ENCODE results near the gene IGF2BP2. TPM values are rescaled to one million over a fixed set of nuclear protein-coding genes. Genes with fewer than 3 reads are reported as not detected.

The IGF2BP2 gene
- total and polyA plus RNA-seq, 2 donors (not counting 1 experiment from before 2014, with no cell fraction given) = 0.01 TPM; not detected in 1

DNA sequence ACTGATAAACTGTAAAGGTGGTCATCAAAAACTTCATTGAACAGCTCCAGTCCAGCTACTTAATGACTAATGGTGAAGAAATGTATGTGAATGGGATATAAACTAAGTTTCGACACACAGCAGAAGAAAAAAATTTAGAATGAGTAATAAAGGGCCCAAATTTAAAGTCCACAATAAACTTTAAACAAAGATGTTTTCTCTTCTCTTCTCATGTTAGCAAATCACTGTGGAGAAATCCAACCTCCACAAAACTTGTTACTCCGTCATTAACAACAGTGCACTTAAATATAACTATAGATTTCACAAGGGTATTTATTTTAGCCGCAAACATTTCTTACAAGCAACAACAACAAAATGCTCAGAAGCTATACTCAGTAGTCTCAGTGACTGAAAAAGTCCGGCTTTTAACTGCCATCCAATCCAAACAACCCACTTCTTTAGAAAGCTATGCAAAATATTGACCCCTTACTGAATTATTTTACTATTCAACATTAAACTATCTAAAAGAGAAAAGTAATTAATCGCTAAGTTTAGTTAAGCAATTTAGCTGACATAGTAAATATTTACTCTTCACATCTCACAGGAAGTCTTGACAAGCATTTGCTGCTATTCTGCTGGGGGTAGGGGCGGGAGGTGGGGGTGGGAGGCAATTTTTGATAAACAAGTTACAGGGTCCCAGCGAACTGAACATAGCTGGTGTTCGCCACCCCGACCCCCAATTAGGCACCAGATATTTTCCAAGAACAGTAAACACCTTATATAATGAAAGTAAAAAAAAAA is 2.4 kb downstream of the IGF2BP2 start:
- TF ChIP-seq, protein P1, sequence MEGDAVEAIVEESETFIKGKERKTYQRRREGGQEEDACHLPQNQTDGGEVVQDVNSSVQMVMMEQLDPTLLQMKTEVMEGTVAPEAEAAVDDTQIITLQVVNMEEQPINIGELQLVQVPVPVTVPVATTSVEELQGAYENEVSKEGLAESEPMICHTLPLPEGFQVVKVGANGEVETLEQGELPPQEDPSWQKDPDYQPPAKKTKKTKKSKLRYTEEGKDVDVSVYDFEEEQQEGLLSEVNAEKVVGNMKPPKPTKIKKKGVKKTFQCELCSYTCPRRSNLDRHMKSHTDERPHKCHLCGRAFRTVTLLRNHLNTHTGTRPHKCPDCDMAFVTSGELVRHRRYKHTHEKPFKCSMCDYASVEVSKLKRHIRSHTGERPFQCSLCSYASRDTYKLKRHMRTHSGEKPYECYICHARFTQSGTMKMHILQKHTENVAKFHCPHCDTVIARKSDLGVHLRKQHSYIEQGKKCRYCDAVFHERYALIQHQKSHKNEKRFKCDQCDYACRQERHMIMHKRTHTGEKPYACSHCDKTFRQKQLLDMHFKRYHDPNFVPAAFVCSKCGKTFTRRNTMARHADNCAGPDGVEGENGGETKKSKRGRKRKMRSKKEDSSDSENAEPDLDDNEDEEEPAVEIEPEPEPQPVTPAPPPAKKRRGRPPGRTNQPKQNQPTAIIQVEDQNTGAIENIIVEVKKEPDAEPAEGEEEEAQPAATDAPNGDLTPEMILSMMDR (IDR thresholded peaks at IDR 0.05) = no peak
- no peak for TF ChIP-seq EZH2 (IDR thresholded peaks at IDR 0.05; ENCODE audit: borderline replicate concordance, insufficient read depth, low read depth, low read length, poor library complexity, severe bottlenecking)
- 42% methylated on average over 2 of the region's 9 CpGs for WGBS (ENCODE audit: insufficient coverage)
- Histone ChIP-seq H2AFZ (ENCODE audit: insufficient read depth, low read depth, low read length, poor library complexity, severe bottlenecking) (peak overlapping the region; percentile 68), H3K27ac (ENCODE audit: low read length in 2 of 2) (no peak overlapping the region), H3K9me3 (ENCODE audit: control extremely low read depth in 1 of 3, control insufficient read depth in 2 of 3, insufficient read depth in 1 of 3, low read length in 2 of 3) (peaks cover 0 to 4% (median 0%) of the 10 kb centered on the region in 3 donors), H3K9ac (ENCODE audit: low read length) (no peak overlapping the region), H4K20me1 (ENCODE audit: control insufficient read depth, insufficient read depth, low read length, poor library complexity, severe bottlenecking) (no peaks in the 10 kb centered on the region), H3K4me2 (replicated peaks; ENCODE audit: low read depth, low read length, poor library complexity, severe bottlenecking) (peak overlapping the region; percentile 95), H3K27me3 (replicated peaks in 1 of 4; ENCODE audit: control extremely low read depth in 1 of 4, control insufficient read depth in 3 of 4, insufficient read depth in 4 of 4, low read length in 3 of 4) (peaks cover 0 to 58% (median 29%) of the 10 kb centered on the region in 4 experiments), H3K4me1 (ENCODE audit: control insufficient read depth in 2 of 2, insufficient read depth in 2 of 2, low read length in 2 of 2) (peaks cover 15 to 17% of the 10 kb centered on the region in 2 donors), H3K79me2 (ENCODE audit: control insufficient read depth, insufficient read depth, low read length) (no peaks in the 10 kb centered on the region), H3K36me3 (replicated peaks in 1 of 2; ENCODE audit: control extremely low read depth in 1 of 2, control insufficient read depth in 1 of 2, extremely low read depth in 1 of 2, insufficient read depth in 2 of 2, low read length in 1 of 2) (no peaks in the 10 kb centered on the region), H3K4me3 (ENCODE audit: control extremely low read depth in 1 of 5, extremely low read depth in 1 of 5, insufficient read depth in 1 of 5, low read depth in 2 of 5, low read length in 4 of 5) (peak overlapping the region in 1 of 5 experiments; percentile 59)
- Mint-ChIP-seq H3K27ac (no peak overlapping the region), H3K4me1 (peaks cover 18% of the 10 kb centered on the region), H3K4me3 (peak overlapping the region; percentile 75), H3K27me3 (peaks cover 57% of the 10 kb centered on the region), H3K9me3 (ENCODE audit: insufficient read depth) (no peaks in the 10 kb centered on the region)
- ChIA-PET CTCF (no interaction called here), POLR2A (no interaction called here)
- ATAC-seq (ENCODE audit: low read depth) (no peak), DNase-seq (peak; percentile 19)
- intact Hi-C loops (cut with micrococcal nuclease) = loop anchor here (5.0 kb wide), 1 partner anchor 115 kb away; the partner anchor contains the start of gene TRA2B
